KMS-11 (cell line): ENCODE results near the gene BMP7.

Experiments
- H2AFZ ChIP-seq: fragments of 200-600 bp; sonication (generic); 2 replicates; pipeline ENCODE4 v1.6.1; 2016; ENCODE audit warnings: antibody characterized with exemption, mixed run types, low read depth
- H3K27ac ChIP-seq: fragments of 200-600 bp; sonication (generic); 2 replicates; pipeline ENCODE4 v1.6.1; 2016; ENCODE audit warnings: mild to moderate bottlenecking, mixed run types
- H3K27me3 ChIP-seq: fragments of 200-600 bp; sonication (generic); 2 replicates; pipeline ENCODE4 v1.6.1; 2017; ENCODE audit warnings: mild to moderate bottlenecking, low read depth, mixed run types, moderate library complexity; ENCODE audit not compliant: insufficient read depth
- H3K36me3 ChIP-seq: fragments of 200-600 bp; sonication (generic); 2 replicates; pipeline ENCODE4 v1.6.1; 2017; ENCODE audit warnings: mild to moderate bottlenecking, mixed run types; ENCODE audit not compliant: insufficient read depth
- H3K4me1 ChIP-seq: fragments of 200-600 bp; sonication (generic); 2 replicates; pipeline ENCODE4 v1.6.1; 2016; ENCODE audit warnings: mild to moderate bottlenecking, low read depth, mixed run types; ENCODE audit not compliant: poor library complexity, severe bottlenecking
- H3K4me2 ChIP-seq: fragments of 200-600 bp; sonication (generic); 2 replicates; pipeline ENCODE4 v1.7.0; 2016; ENCODE audit warnings: mild to moderate bottlenecking, mixed run types
- H3K4me3 ChIP-seq: fragments of 200-600 bp; sonication (generic); IDR thresholded peaks from 2 replicates; pipeline ENCODE4 v1.6.1; 2017; ENCODE audit warnings: low read depth, low read length, mixed read lengths; ENCODE audit not compliant: insufficient read depth
- H3K79me2 ChIP-seq: fragments of 200-600 bp; sonication (generic); 2 replicates; pipeline ENCODE4 v1.6.1; 2016; ENCODE audit warnings: low read depth, mixed run types; ENCODE audit not compliant: insufficient read depth
- H3K9ac ChIP-seq: fragments of 200-600 bp; sonication (generic); 2 replicates; pipeline ENCODE4 v1.6.1; 2016; ENCODE audit warnings: mild to moderate bottlenecking, mixed run types
- H4K20me1 ChIP-seq: fragments of 200-600 bp; sonication (generic); 2 replicates; pipeline ENCODE4 v1.6.1; 2016; ENCODE audit warnings: mild to moderate bottlenecking, mixed run types; ENCODE audit not compliant: insufficient read depth
- TF ChIP-seq, protein P1 (sequence below): fragments of 200-600 bp; sonication (generic); conservative IDR thresholded peaks from 2 replicates; pipeline ENCODE4 v1.6.1; 2017; ENCODE audit warnings: low read depth, mild to moderate bottlenecking, antibody characterized with exemption, low read length, moderate library complexity, mixed read lengths

BMP7 gene

DNA sequence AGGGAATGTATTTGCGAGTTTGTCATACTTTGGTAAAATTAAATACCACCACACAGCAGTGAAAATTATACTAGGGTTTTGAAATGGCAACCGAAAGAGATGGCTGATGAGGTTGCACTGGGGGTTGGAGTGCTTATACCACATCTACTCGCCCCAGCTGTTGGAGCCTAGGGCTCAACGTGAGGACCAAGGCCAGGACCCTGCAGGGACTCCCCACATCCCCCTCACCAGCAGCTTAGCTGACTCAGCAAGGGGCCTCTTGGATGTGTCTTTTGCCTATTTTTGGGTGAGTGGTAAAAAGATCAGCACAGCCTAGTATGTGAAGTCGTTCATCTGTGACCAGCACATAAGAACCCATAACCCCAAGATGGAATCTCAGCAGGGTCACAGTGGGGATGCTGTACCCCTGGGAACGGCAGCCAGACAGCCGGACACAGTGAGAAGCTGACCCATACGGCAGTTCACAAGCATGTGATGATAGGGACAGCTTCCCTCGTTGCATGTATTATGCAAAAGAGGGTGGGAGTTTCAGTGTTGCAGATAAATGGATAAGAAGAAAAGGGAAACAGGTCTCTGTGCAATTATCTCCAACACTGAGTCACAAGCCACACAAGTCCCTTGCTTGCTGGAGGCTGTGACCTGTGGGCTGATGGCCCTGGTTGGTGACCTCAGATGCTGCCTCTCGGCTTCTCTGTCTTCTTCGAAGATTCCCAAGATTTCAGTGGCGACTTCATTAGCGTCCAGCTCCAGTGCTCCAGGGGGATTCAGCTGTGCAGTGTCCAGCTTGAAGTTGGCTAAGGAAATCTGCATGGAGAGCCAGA, 42.2 kb upstream of the BMP7 start:
- H3K4me2 ChIP-seq, result no peak overlapping the region
- no peak overlapping the region for H3K27ac ChIP-seq
- TF ChIP-seq, protein P1, sequence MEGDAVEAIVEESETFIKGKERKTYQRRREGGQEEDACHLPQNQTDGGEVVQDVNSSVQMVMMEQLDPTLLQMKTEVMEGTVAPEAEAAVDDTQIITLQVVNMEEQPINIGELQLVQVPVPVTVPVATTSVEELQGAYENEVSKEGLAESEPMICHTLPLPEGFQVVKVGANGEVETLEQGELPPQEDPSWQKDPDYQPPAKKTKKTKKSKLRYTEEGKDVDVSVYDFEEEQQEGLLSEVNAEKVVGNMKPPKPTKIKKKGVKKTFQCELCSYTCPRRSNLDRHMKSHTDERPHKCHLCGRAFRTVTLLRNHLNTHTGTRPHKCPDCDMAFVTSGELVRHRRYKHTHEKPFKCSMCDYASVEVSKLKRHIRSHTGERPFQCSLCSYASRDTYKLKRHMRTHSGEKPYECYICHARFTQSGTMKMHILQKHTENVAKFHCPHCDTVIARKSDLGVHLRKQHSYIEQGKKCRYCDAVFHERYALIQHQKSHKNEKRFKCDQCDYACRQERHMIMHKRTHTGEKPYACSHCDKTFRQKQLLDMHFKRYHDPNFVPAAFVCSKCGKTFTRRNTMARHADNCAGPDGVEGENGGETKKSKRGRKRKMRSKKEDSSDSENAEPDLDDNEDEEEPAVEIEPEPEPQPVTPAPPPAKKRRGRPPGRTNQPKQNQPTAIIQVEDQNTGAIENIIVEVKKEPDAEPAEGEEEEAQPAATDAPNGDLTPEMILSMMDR, result no peak
- no peak overlapping the region for H2AFZ ChIP-seq
- no peaks in the 10 kb centered on the region for H4K20me1 ChIP-seq
- H3K36me3 ChIP-seq, result no peaks in the 10 kb centered on the region
- H3K9ac ChIP-seq, result no peak overlapping the region
- H3K4me1 ChIP-seq, result no peaks in the 10 kb centered on the region
- H3K4me3 ChIP-seq, result no peak overlapping the region
- no peaks in the 10 kb centered on the region for H3K79me2 ChIP-seq
- H3K27me3 ChIP-seq, result no peaks in the 10 kb centered on the region

DNA sequence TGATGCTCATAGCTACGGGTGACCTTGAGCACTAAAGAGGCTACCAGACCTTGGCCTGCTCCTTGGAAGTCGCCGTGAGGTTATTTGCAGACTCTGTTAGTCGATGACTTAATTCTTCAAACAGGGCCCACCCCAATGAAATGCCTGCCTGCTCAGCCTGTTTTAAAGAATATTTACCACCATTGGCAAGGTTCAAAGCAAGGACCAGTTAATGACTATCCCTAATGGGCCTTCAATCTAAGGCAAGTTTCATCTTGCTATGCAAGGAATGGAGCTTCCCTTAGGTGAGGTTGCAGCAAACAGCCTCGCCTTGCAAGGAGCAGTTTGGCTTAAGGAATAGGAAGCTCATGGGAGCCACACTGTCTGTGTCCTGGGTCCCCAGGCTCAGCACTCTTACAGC, 40.3 kb upstream of the BMP7 start:
- Histone ChIP-seq H3K27me3 (no peaks in the 10 kb centered on the region), H3K4me2 (no peak overlapping the region), H2AFZ (no peak overlapping the region), H4K20me1 (no peaks in the 10 kb centered on the region), H3K4me3 (no peak overlapping the region), H3K79me2 (no peaks in the 10 kb centered on the region), H3K4me1 (no peaks in the 10 kb centered on the region), H3K27ac (no peak overlapping the region), H3K9ac (no peak overlapping the region), H3K36me3 (no peaks in the 10 kb centered on the region)
- TF ChIP-seq, protein P1, result no peak

DNA sequence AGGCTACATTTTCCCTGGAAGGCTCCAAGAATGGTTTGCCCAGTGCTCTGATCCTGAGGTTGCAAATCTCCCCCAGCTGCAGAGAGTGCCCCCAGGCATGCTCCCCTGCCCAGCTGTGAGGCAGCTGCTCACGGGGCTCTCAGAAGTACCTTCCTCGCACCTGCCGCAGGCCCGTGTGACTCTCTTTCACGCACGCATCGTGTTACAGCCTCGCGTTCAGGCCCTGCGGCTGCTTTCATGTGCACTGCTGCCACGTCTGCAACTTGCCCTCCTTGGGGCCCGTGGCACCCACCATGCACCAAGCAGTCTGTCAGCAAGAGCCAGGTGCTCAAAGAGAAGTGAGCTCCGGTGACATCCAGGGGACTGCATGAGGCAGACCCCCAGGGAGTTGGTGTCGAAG, 34.6 kb upstream of the BMP7 start:
- TF ChIP-seq, protein P1, result no peak

DNA sequence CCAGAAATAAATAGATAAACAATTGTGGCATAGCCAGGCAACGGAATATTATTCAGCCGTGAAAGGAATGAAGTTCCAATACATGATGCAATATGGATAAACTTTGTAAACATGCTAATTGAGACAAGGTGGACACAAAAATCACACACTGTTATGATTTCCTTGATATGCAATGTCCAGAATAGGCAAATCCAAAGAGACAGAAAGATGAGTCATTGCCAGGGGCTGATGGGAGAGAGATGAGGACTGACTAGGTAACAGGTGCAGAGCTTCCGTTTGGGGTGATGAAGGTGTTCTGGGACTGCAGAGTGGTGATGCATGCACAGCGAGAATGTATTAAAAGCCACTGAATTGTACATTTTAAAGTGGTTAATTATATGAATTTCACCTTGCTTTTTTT, 32.0 kb upstream of the BMP7 start:
- H3K4me2 ChIP-seq, result no peak overlapping the region
- H3K4me3 ChIP-seq, result no peak overlapping the region
- no peaks in the 10 kb centered on the region for H3K4me1 ChIP-seq
- H3K36me3 ChIP-seq, result no peaks in the 10 kb centered on the region
- no peaks in the 10 kb centered on the region for H3K79me2 ChIP-seq
- no peak overlapping the region for H3K9ac ChIP-seq
- H2AFZ ChIP-seq, result no peak overlapping the region
- TF ChIP-seq, protein P1, result no peak
- no peak overlapping the region for H3K27ac ChIP-seq
- H3K27me3 ChIP-seq, result no peaks in the 10 kb centered on the region
- H4K20me1 ChIP-seq, result no peaks in the 10 kb centered on the region

More for the DNA sequence above, 34.6 kb upstream of the BMP7 start:
- Histone ChIP-seq H2AFZ (no peak overlapping the region), H4K20me1 (no peaks in the 10 kb centered on the region), H3K27ac (no peak overlapping the region), H3K4me2 (no peak overlapping the region), H3K9ac (no peak overlapping the region), H3K79me2 (no peaks in the 10 kb centered on the region), H3K4me1 (no peaks in the 10 kb centered on the region), H3K36me3 (no peaks in the 10 kb centered on the region), H3K4me3 (no peak overlapping the region), H3K27me3 (no peaks in the 10 kb centered on the region)
